Vagina (tissue), 2 donors: ENCODE data around the gene PPARD.

Experiments
- CTCF ChIP-seq, 3 experiments: fragments of 450-650 bp in 2 of 3; fragments of 200-600 bp in 1 of 3; sonication (generic) in 1 of 3; IDR thresholded peaks; one replicate each; pipeline ENCODE4 v1.5.1; 2017 to 2019; ENCODE audit warnings: antibody characterized with exemption in 3 of 3, mild to moderate bottlenecking in 2 of 3, moderate library complexity in 2 of 3
- POLR2AphosphoS5 ChIP-seq, 2 donors: sonication (generic); formaldehyde crosslinking; IDR thresholded peaks; one replicate each; pipeline ENCODE4 v1.9.0; 2017; ENCODE audit warnings: antibody characterized with exemption in 2 of 2, mild to moderate bottlenecking in 2 of 2, low read depth in 1 of 2; ENCODE audit not compliant: insufficient read depth in 1 of 2

- no peak for TF ChIP-seq CTCF (IDR thresholded peaks at IDR 0.05)
- TF ChIP-seq POLR2AphosphoS5 (IDR thresholded peaks at IDR 0.05; ENCODE audit: insufficient read depth in 1 of 2, low read depth in 1 of 2), result no peak
Observed at GRCh38 chr6:35406711-35407485, 64.5 kb downstream of the PPARD start.
